ENCODE measurements around the gene BICRA. TPM values are rescaled to one million over a fixed set of nuclear protein-coding genes. Genes with fewer than 3 reads are reported as not detected.
"Not testable (repeated sequence)": the region's sequence is repeated elsewhere in the genome, so short reads cannot be mapped to it uniquely, and the experiment has no call there.

BICRA gene
- total and polyA plus RNA-seq, 2 of the 4 experiments (the other 2 are of a cell fraction): 1.8 to 3.5 TPM

- H3K27me3 ChIP-seq (ENCODE audit: control insufficient read depth, insufficient read depth, low read length); in situ Hi-C loops (cut with MboI; ENCODE audit: low sequenced_read_pairs); H3K56ac ChIP-seq (ENCODE audit: extremely low read depth, insufficient read depth, low read length); H3K27ac ChIP-seq (ENCODE audit: insufficient read depth, low read length); H3K4ac ChIP-seq (ENCODE audit: low read depth, low read length); H3K9ac ChIP-seq (ENCODE audit: low read depth, low read length); H3K9me3 ChIP-seq (ENCODE audit: control insufficient read depth, insufficient read depth, low read length); H4K8ac ChIP-seq (ENCODE audit: low read depth in 2 of 2, low read length in 2 of 2); H3K23ac ChIP-seq (ENCODE audit: low read depth, low read length); intact Hi-C loops (cut with micrococcal nuclease); H2AK9ac ChIP-seq (replicated peaks; ENCODE audit: low read depth, low read length, poor library complexity); H2BK15ac ChIP-seq (ENCODE audit: low read depth, low read length); CTCF ChIA-PET; dilution Hi-C loops (cut with HindIII; ENCODE audit: low sequenced_read_pairs, unreplicated experiment); ATAC-seq (ENCODE audit: low read depth); BruUV-seq (replicated peaks); H3K4me1 ChIP-seq (ENCODE audit: control insufficient read depth, insufficient read depth, low read length); H2BK20ac ChIP-seq (ENCODE audit: low read depth, low read length); H2BK120ac ChIP-seq (ENCODE audit: low read depth, low read length); H4K91ac ChIP-seq (ENCODE audit: insufficient read depth, low read depth, low read length); H3K4me2 ChIP-seq (ENCODE audit: low read depth, low read length); H2BK5ac ChIP-seq (ENCODE audit: low read depth, low read length, poor library complexity, severe bottlenecking); H2AFZ ChIP-seq (replicated peaks; ENCODE audit: low read length, poor library complexity); H2AK5ac ChIP-seq (ENCODE audit: low read depth, low read length); DNase-seq; H3K4me3 ChIP-seq (ENCODE audit: insufficient read depth, low read depth, low read length); H4K5ac ChIP-seq (ENCODE audit: low read depth, low read length); POLR2A ChIA-PET (ENCODE audit: unreplicated experiment); H3K36me3 ChIP-seq (ENCODE audit: control insufficient read depth, insufficient read depth, low read length); H3K14ac ChIP-seq (replicated peaks; ENCODE audit: low read depth, low read length); H3K18ac ChIP-seq (ENCODE audit: low read depth, low read length): not testable (repeated sequence)
- Histone ChIP-seq H3K9me1 (ENCODE audit: insufficient read depth, low read length) (peaks cover 28% of the 10 kb centered on the region), H3K79me1 (ENCODE audit: low read depth in 1 of 2, low read length in 2 of 2) (peaks cover 48 to 91% of the 10 kb centered on the region in 2 experiments), H4K20me1 (ENCODE audit: insufficient read depth, low read length) (peaks cover 74% of the 10 kb centered on the region)
- no CpG with 5 or more reads among the region's 6 CpGs for WGBS, 2 experiments (ENCODE audit: extremely low coverage in 2 of 2, insufficient read length in 1 of 2)
These were observed 26.3 kb downstream of the BICRA start for GRCh38 chr19:47635152-47635754.
